Ovary (tissue), 9 donors: Measurements from ENCODE around the gene PTPRK. TPM values are rescaled to one million over a fixed set of nuclear protein-coding genes. Genes with fewer than 3 reads are reported as not detected.

Source experiments
- DNase-seq, 5 donors: peaks; one replicate each; pipeline ENCODE4 v3.0.0-alpha.2; 2019 to 2020
- H3K27ac ChIP-seq, 2 donors: fragments of 200-600 bp; one replicate each; pipeline versions ENCODE4 v1.5.1 to v1.8.0; 2019 to 2022
- H3K27me3 ChIP-seq: fragments of 200-600 bp; one replicate; pipeline ENCODE4 v1.8.0; 2022
- H3K36me3 ChIP-seq: fragments of 200-600 bp; sonication (generic); one replicate; pipeline ENCODE4 v1.5.1; 2019
- H3K4me1 ChIP-seq: one replicate; pipeline ENCODE4 v1.8.1; 2013; ENCODE audit warnings: mild to moderate bottlenecking, moderate library complexity; ENCODE audit not compliant: insufficient read depth
- H3K4me3 ChIP-seq: fragments of 200-600 bp; sonication (generic); one replicate; pipeline ENCODE4 v1.5.1; 2017
- H3K9me3 ChIP-seq, 2 donors: fragments of 200-600 bp in 1 of 2; sonication (generic) in 1 of 2; one replicate each; pipeline versions ENCODE4 v1.5.1 to v1.8.1; 2013 to 2019; ENCODE audit warnings: mild to moderate bottlenecking in 1 of 2, moderate library complexity in 1 of 2
- EP300 ChIP-seq: sonication (generic); formaldehyde crosslinking; IDR thresholded peaks from one replicate; pipeline ENCODE4 v1.6.1; 2017; ENCODE audit warnings: antibody characterized with exemption
- POLR2A ChIP-seq: fragments of 450-650 bp; IDR thresholded peaks from one replicate; pipeline ENCODE4 v1.6.1; 2017; ENCODE audit warnings: antibody characterized with exemption, mild to moderate bottlenecking, moderate library complexity
- WGBS, 3 donors: extraction: QIAGEN DNeasy Blood & Tissue Kit in 1 of 3; methylation state at CpG; one replicate each; pipeline versions ENCODE4 v1.1.5 to v1.1.7; 2013 to 2017; 5-methylcytosine and 5-hydroxymethylcytosine counted together
- intact Hi-C, 4 donors: fragments of 100-400 bp; cut with DNase I; formaldehyde crosslinking; loops; one replicate each; pipeline versions ENCODE4 v1.11.0 to v1.15.1; 2022 to 2023
- polyA plus RNA-seq, 2 donors: library from polyadenylated mRNA; stranded (reverse); fragments of 200-250 nt in 1 of 2; fragments of 350-450 nt in 1 of 2; fragmentation: Illumina TruSeq in 1 of 2; extraction: RNeasy Lipid Tissue Mini Kit (QIAGEN cat#74804) in 1 of 2; gene quantifications; one replicate each; pipeline ENCODE4 v1.2.3, GENCODE V29; 2013 to 2014
- total RNA-seq, 7 donors: library from RNA; depleted of rRNA in 2 of 7; stranded (reverse); fragments of >200 nt in 2 of 7; fragmentation: NEBNext Ultra II Directional in 3 of 7; extraction: Animal tissue kit (Norgen Biotek cat#: 25700) in 3 of 7; gene quantifications; one replicate each; pipeline versions ENCODE4 v1.1.0 to v1.2.4, GENCODE V29; 2016 to 2023
- TF ChIP-seq, protein P1 (sequence below), 3 donors: fragments of 450-650 bp in 2 of 3; fragments of 200-600 bp in 1 of 3; IDR thresholded peaks; one replicate each; pipeline versions ENCODE4 v1.5.1 to v1.8.0; 2016 to 2022; ENCODE audit warnings: antibody characterized with exemption in 3 of 3, mild to moderate bottlenecking in 1 of 3
- donor health status: DM: no; HTN: no; CAD: no; lungs with moderate emphysema.
- donor health status: DM: no; HTN: no; CAD: no.
- donor health status: Bipolar disorder and iron deficiency.
- donor health status: DM: yes; HTN: yes; CAD: no.
- donor health status: DM: no; HTN: no; CAD: no.
- donor health status: DM: yes; HTN: yes; CAD: no.

PTPRK gene
- total and polyA plus RNA-seq, 9 donors = 24.0 to 50.7 (median 44.1) TPM

- no peak for DNase-seq
- H3K27ac ChIP-seq = no peak overlapping the region
- peaks cover 1% of the 10 kb centered on the region for H3K4me1 ChIP-seq
- H3K9me3 ChIP-seq = no peaks in the 10 kb centered on the region
- H3K4me3 ChIP-seq = no peak overlapping the region
- no peaks in the 10 kb centered on the region for H3K36me3 ChIP-seq
- TF ChIP-seq POLR2A (no peak), EP300 (no peak)
- TF ChIP-seq, protein P1, sequence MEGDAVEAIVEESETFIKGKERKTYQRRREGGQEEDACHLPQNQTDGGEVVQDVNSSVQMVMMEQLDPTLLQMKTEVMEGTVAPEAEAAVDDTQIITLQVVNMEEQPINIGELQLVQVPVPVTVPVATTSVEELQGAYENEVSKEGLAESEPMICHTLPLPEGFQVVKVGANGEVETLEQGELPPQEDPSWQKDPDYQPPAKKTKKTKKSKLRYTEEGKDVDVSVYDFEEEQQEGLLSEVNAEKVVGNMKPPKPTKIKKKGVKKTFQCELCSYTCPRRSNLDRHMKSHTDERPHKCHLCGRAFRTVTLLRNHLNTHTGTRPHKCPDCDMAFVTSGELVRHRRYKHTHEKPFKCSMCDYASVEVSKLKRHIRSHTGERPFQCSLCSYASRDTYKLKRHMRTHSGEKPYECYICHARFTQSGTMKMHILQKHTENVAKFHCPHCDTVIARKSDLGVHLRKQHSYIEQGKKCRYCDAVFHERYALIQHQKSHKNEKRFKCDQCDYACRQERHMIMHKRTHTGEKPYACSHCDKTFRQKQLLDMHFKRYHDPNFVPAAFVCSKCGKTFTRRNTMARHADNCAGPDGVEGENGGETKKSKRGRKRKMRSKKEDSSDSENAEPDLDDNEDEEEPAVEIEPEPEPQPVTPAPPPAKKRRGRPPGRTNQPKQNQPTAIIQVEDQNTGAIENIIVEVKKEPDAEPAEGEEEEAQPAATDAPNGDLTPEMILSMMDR (IDR thresholded peaks at IDR 0.05) = no peak
- WGBS, 3 donors = 81 to 90% (median 85%) methylated on average over 3 of the region's 3 CpGs
- intact Hi-C loops = no loop called here
- no peaks in the 10 kb centered on the region for H3K27me3 ChIP-seq
Observed at GRCh38 chr6:128311944-128312570, 208.3 kb downstream of the PTPRK start.

DNA sequence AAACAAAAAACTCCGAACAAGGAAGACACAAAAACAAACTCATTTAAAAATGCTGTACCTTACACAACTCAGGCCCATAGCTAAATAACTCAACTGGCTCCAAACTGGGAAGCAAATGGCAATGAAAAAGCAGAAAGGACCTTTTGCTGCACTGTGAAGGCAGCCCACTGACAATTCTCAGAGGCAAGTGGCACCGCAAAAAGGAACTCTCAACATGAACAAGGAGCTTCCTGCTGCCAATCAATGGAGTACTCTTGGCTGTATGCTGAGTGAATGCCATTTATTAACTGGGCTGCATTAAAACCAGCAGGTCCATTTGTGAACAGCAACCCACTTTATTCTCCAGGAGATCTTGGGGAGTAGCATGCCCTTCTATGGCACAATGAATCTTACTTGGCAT is 209.9 kb downstream of the PTPRK start:
- no peaks in the 10 kb centered on the region for H3K36me3 ChIP-seq
- intact Hi-C loops = no loop called here
- no peak overlapping the region for H3K27ac ChIP-seq
- H3K9me3 ChIP-seq = no peaks in the 10 kb centered on the region
- H3K27me3 ChIP-seq = no peaks in the 10 kb centered on the region
- WGBS, 3 donors = 79 to 91% (median 85%) methylated on average over 2 of the region's 2 CpGs
- H3K4me3 ChIP-seq = no peak overlapping the region
- H3K4me1 ChIP-seq = peaks cover 1% of the 10 kb centered on the region
- no peak for DNase-seq
- TF ChIP-seq EP300 = no peak
- no peak for TF ChIP-seq POLR2A
- TF ChIP-seq, protein P1 (IDR thresholded peaks at IDR 0.05) = no peak

GRCh38 chr6:128307671-128308070 is 212.7 kb downstream of the PTPRK start:
- Histone ChIP-seq H3K36me3 (no peaks in the 10 kb centered on the region), H3K9me3 (no peaks in the 10 kb centered on the region), H3K4me3 (no peak overlapping the region), H3K27ac (no peak overlapping the region), H3K4me1 (no peaks in the 10 kb centered on the region), H3K27me3 (no peaks in the 10 kb centered on the region)
- intact Hi-C loops = no loop called here
- TF ChIP-seq EP300 (no peak), POLR2A (no peak)
- TF ChIP-seq, protein P1 (IDR thresholded peaks at IDR 0.05) = no peak
- DNase-seq = no peak

GRCh38 chr6:128305976-128306375 is 214.4 kb downstream of the PTPRK start:
- no peaks in the 10 kb centered on the region for H3K27me3 ChIP-seq
- TF ChIP-seq POLR2A = no peak
- no peak for TF ChIP-seq EP300
- TF ChIP-seq, protein P1 (IDR thresholded peaks at IDR 0.05) = no peak
- intact Hi-C loops = no loop called here

More at GRCh38 chr6:128305976-128306375, 214.4 kb downstream of the PTPRK start:
- WGBS, 3 donors = 95 to 100% (median 96%) methylated on average over 2 of the region's 2 CpGs
- no peaks in the 10 kb centered on the region for H3K9me3 ChIP-seq
- DNase-seq = no peak
- no peak overlapping the region for H3K4me3 ChIP-seq
- no peak overlapping the region for H3K27ac ChIP-seq
- no peaks in the 10 kb centered on the region for H3K4me1 ChIP-seq
- H3K36me3 ChIP-seq = no peaks in the 10 kb centered on the region
